ENCODE results near the gene TJP1.

TJP1 gene

DNA sequence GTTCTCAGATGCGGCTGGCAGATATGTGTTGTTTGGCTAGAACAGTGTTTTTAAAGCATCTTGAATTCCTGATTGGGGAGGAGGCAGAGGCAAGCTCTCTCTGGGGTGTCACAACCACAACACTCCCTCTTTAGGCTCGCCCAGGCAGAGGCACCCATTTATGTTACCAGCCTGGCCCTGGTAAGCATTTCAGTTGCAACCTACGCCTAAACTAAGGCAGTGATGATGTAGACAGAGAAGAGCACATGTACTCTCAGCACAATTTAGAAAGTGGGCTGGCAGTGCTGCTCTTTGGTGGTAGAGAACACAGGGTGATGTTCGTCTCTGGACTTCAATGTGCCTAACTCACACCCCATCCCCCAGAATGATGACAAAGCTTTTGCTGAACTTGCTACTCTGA is 41.2 kb upstream of the TJP1 start:
- no peak overlapping the region for H3K4me3 ChIP-seq (replicated peaks; ENCODE audit: low read depth, low read length)
- DNase-seq (ENCODE audit: low read depth), result no peak
- TF ChIP-seq, protein P1, sequence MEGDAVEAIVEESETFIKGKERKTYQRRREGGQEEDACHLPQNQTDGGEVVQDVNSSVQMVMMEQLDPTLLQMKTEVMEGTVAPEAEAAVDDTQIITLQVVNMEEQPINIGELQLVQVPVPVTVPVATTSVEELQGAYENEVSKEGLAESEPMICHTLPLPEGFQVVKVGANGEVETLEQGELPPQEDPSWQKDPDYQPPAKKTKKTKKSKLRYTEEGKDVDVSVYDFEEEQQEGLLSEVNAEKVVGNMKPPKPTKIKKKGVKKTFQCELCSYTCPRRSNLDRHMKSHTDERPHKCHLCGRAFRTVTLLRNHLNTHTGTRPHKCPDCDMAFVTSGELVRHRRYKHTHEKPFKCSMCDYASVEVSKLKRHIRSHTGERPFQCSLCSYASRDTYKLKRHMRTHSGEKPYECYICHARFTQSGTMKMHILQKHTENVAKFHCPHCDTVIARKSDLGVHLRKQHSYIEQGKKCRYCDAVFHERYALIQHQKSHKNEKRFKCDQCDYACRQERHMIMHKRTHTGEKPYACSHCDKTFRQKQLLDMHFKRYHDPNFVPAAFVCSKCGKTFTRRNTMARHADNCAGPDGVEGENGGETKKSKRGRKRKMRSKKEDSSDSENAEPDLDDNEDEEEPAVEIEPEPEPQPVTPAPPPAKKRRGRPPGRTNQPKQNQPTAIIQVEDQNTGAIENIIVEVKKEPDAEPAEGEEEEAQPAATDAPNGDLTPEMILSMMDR (IDR thresholded peaks at IDR 0.05; ENCODE audit: low read length, missing control alignments), result no peak

DNA sequence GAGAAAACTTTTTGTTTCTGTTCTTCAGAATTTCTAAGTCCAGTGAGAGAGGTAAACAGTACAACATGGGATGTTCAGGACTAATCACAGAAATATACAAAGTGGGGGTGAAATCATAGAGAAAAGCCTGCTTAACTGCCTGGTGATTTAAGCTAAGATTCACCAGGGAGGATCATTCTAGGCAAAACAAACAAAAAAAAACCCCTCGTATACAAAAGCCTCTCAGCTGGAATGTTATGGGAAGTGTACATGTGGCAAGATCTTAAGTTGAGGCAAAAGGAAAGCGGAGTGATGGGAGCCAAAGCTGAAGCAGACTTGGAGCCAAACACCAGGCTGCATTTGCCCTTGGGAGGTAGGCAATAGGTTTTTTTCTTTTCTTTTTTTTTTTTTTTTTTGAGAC is 40.0 kb upstream of the TJP1 start:
- DNase-seq (ENCODE audit: low read depth), result no peak

DNA sequence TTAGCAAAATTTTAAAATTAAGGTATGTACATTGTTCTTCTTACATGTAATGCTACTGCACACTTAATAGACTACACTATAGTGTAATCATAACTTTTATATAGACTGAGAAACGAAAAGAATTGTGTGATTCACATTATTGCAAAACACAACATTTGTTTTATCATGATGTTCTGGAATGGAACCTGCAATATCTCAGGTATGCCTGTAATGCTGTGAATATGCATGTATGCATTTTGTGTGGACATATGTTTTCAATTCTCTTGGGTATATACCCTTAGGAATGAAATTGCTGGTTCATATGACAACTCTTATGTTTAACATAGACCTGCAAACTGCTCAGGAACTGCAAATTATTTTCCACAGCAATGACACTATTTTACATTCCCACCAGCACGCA is 38.6 kb upstream of the TJP1 start:
- TF ChIP-seq, protein P1 (IDR thresholded peaks at IDR 0.05; ENCODE audit: low read length, missing control alignments), result no peak
- H3K4me3 ChIP-seq (replicated peaks; ENCODE audit: low read depth, low read length), result no peak overlapping the region
- no peak for DNase-seq (ENCODE audit: low read depth)

More for the DNA sequence above, 40.0 kb upstream of the TJP1 start:
- TF ChIP-seq, protein P1 (IDR thresholded peaks at IDR 0.05; ENCODE audit: low read length, missing control alignments), result no peak
- H3K4me3 ChIP-seq (replicated peaks; ENCODE audit: low read depth, low read length), result no peak overlapping the region

DNA sequence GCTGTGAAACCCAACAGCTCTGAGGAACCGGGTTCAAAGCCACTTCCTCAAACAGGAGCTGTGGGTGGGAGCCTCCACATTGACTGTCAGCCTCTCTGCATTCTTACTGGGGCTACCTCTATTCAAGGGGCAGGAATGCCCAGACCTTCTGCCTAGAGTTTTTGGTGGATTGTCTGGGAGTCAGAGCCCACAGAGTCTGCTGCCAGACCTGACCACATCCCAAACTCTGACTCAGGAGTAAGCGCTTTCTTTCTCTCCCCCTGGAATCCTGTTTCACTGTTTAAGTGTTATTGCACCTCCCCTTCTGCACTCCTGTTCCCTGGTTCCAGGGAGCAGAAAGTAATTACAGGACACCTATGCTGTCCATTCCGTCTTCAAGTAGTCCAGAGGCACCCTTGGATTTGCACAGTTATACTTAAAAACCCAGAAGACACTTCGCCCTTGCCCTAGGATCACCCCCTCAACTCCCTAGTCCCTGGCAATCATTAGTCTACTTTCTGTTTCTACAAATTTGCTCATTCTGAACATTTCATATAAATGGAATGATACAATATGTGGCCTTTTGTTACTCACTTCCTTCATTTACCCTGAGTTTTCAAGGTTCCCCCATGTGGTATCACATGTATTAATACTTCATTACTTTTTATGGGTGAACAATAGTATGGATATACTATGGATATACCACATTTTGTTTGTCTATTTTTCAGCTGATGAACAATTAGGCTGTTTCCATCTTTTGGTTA is 37.9 kb upstream of the TJP1 start:
- DNase-seq (ENCODE audit: low read depth), result peak; percentile 39
- no peak overlapping the region for H3K4me3 ChIP-seq (replicated peaks; ENCODE audit: low read depth, low read length)
- TF ChIP-seq, protein P1 (IDR thresholded peaks at IDR 0.05; ENCODE audit: low read length, missing control alignments), result no peak

DNA sequence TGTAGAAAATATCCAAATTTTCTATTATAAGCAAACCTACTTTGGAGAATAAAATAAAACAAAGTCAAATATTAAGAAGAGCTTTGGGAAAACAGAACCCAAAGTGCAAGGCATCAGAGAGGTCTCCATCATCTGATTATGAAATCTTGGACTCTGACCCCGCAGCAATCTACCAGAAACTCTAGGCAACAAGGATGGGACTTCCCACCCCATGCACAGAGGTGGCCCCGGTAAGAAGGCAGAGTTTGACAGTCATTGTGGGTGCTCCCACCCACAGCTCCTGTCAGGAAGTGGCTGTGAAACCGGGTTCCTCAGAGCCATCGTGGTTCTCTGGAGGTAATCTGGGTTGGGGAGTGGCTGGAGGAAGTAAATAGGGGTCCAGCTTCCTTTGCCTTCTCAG is 37.0 kb upstream of the TJP1 start:
- H3K4me3 ChIP-seq (replicated peaks; ENCODE audit: low read depth, low read length), result no peak overlapping the region
- TF ChIP-seq, protein P1 (IDR thresholded peaks at IDR 0.05; ENCODE audit: low read length, missing control alignments), result no peak
- DNase-seq (ENCODE audit: low read depth), result no peak

DNA sequence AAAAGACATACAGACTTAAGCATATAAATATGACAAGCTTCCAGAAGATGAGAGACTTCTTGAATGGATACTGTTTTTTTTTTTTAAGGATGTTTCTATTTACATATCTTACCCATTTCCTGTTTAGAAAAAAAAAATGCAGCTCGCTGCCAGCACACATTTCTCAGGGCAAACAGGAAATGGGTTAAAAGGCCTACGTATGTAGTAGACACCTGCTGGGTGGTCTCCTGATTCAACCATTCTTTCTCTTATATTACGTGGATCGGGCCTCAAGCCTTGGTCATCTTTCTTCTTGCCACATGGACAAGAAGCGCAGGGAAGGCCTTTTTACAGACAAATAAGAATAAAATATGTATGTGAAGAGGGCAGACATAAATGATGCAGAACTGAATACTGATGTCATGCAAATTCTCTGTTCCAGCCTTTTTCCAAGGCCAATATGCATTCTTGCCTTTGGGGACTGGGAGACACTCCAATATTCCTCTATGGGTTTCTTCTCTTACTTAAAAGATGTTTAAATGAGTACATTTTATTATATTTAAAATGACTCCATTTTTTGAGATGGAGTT is 35.0 kb upstream of the TJP1 start:
- TF ChIP-seq, protein P1 (IDR thresholded peaks at IDR 0.05; ENCODE audit: low read length, missing control alignments), result no peak
- no peak overlapping the region for H3K4me3 ChIP-seq (replicated peaks; ENCODE audit: low read depth, low read length)
- DNase-seq (ENCODE audit: low read depth), result peak; percentile 16

DNA sequence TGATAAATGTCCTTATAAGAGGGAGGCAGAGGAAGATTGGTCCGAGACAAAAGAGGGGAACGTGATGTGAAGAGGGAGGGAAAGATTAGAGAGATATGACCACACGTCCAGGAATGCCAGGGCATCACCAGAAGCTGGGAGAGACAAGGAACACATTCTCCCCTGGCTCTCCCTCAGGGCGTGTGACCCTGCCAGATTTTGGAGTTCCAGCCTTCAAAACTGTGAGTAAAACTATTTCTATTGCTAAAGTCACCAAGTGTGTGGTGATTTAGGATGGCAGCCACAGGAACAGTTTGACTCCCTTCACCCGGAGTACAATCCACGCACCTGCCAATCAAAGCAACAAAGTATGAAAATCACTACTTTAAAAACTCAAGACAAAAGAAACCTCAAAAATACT is 32.1 kb upstream of the TJP1 start:
- H3K4me3 ChIP-seq (replicated peaks; ENCODE audit: low read depth, low read length), result no peak overlapping the region
- no peak for DNase-seq (ENCODE audit: low read depth)
- TF ChIP-seq, protein P1 (IDR thresholded peaks at IDR 0.05; ENCODE audit: low read length, missing control alignments), result no peak

All from fibroblast of pulmonary artery (primary cell).